GM18858 (cell line): ENCODE results near the gene COLGALT1.
"Not testable (repeated sequence)": the region's sequence is repeated elsewhere in the genome, so short reads cannot be mapped to it uniquely, and the experiment has no call there.

Experiments used
- ATAC-seq: cut with Tn5 transposase; IDR thresholded peaks from one replicate; pipeline ENCODE4 v1.9.1; 2021; ENCODE audit not compliant: unreplicated experiment

COLGALT1 gene

DNA sequence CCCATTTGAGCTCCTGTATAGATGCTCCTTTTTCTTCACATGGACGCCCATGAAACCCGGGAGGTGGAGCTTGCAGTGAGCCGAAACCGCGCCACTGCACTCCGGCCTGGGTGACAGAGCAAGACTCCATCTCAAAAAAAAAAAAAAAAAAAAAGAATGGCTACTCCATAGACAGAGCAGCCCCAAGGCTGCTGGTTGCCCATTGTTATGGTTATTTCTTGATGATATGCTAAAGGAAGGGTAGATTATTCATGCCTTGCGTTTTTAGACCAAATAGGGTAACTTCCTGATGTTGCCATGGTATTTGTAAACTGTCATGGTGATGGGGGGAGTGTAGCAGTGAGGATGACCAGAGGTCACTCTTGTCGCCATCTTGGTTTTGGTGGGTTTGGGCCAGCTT is 42.6 kb downstream of the COLGALT1 start:
- ATAC-seq: not testable (repeated sequence)

DNA sequence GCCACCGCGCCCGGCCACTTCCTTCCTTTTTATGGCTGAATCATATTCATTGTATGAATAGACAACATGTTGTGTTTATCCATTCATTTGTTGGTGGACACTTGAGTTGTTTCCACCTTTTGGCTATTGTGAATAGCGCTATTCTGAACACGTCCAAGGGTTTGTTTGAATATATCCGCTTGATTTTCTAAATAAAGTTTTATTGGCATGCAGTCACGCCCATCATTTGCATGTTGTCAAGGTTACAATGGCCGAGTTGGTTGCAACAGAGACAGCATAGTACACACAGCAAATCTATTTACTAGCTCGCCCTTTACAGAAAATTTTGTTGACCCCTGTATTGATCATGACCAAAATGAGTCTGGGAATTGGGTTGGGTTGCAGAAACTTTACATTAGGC is 43.5 kb downstream of the COLGALT1 start:
- no peak for ATAC-seq

DNA sequence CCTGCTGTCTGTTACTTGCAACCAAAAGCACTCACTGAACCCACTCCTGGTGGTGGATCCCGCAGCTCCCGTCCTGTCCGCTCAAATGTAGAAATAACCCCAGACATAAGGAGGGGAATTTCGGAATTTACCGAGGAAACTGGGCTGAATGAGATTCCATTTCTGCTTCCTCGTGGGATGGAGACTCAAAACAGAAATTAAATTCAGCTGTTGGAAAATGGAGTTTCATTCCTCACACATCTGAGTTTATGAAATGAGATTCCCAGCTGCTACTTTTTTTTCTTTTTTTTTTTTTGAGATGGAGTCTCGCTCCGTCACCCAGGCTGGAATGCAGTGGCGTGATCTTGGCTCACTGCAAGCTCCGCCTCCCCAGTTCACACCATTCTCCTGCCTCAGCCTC is 44.3 kb downstream of the COLGALT1 start:
- no peak for ATAC-seq

DNA sequence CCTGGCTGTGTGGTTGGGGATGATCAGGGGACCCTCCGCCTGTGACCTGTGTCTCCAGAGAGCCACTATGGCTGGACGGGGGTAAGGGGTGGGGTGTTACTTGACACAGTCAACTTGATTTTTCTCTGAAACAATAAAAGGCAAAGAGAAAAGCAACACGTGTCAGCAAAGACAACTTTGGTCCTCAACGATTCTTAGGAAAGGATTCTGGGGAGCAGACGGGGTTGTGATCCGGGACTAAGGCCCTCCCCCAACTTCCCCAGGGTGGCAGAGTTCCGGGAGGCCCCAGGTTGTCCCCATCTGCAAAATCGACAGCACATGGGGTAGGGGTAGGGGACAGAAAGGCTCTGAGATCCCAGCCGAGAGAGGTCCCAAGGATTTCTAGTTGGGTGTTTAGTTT is 46.2 kb downstream of the COLGALT1 start:
- ATAC-seq: no peak

DNA sequence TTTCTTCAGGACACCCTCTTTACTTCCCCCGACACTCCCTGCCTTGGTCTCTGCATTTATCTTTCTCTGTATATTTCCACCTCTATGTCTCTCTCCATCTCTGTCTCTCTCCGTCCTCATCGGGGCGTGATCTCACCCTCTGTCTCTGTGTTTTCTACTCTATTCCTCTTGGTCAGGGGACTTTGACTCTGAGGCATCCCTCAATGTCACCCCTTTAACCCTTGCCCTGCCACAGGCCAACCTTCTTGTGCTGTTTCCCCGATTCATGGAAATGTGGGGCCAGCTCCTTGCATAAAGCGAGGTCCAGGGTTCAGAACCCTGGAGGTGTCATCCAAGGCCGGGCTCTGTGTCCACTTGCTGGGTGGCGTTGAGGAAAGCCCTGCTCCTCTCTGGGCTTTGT is 46.8 kb downstream of the COLGALT1 start:
- ATAC-seq: no peak

DNA sequence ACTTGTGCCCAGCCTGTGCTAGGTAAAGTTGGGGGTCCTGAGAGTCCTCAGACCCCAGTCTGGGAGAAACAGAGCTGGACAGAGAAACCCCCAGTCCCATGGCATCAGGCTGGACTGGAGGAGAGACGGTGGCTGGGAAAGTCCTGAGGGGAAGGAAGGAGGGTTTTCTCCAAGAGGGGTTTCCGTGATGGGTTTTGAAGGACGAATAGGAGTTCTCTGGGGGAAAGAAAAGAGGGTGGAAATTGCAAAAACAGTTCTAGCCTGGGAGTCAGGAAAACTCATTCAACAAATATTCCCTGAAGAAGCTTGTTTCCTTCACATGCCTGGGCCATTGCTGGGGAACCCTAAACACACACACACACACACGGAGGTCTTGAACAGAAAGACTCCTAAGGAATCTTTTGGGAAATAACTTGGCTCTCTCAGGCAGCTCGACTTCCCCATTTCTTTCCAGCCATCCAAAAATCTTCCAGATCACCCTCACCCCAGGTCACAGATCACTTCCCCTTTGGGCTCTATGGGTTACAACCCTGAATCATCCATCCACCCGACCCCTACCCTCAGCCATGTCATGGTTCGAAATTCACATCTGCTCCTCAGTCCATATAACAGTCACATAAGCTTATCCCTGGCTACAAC is 47.5 kb downstream of the COLGALT1 start:
- no peak for ATAC-seq

DNA sequence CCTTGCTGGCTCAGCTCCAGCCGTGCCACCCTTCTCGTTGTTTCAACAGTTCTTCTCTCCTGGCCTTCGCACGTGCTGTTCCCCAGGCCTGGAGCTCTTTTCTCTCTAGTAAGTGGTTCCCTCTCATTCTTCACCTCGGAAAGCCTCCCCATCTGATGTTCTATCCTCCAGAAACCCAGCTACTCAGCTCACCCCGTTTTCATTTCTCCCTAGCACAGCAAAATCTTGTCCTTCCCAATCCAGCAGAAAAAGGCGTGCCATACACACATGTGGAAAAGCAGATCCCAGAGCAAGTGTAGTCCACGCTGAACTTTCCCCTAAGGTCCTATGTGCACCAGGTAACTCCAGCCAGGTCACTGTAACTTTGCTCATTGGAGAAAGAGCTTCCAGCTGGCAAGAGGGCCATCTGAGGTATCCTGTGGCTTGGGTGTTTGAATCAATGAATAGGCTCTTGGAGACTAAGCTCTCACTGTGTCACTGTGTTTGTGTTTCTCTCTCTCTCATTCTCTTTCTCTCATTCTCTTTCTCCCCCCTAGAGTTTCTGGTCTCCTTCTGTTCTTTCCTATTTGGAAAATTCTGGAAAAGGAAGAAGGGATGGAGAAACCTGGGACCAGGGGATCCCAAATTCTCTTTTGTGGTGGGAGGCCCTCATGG is 49.0 kb downstream of the COLGALT1 start:
- ATAC-seq: no peak

DNA sequence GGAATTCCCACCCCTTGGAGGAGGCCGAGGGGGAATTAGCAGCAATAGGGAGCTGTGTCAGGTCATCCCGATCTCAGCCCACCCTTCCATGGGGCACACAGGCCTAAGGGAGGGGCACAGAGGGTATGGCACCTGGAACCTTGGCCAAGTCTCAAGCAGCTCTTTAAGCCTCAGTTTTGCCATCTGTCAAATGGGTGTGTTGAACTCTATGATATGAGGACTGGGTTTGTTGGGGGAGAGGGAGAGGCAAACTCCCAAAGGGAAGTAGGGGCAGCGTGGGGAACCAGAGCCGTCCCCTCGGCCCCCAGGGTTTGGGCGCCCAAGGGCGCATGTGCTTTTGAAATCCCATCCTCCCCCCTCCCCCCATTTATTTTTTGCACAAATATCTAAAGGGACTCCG is 49.7 kb downstream of the COLGALT1 start:
- no peak for ATAC-seq

DNA sequence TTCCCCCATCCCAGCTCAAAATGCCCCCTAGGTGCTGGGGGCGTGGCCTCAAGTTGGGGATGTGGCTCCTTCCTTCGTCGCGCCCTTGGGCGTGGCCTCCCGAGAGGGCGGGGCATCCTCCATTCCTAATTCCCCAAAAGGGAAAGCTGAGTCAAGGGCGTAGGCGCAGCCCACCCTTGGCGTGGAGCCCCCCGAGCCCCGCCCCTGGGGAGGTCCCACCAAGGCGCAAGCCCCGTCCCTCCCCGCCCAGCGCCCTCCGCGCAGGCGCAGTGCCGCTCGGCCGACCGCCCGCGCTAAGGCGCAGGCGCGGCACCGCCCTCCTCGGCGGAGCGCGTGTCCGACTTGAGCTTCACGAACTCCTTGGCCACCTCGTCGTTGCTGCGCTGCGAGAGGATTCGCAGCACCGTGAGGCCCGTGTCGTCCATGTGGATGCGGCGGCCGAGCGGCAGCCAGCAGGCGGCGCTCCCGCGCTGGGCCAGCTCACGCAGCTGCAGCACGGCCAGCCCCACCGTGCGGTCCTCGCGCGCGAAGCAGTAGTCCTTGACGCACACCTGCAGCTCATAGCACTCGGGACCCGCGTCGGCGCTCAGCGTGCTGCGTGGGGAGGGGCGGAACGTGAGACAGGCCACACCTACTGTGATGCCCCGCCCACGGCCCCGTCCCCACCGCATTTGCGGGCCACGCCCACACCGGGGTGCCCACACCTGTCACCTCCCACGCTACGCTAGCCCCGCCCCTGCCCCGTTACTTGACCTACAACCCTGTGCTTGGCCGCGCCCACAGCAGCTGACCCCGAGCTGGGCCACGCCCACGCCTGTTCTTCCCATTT is 50.5 kb downstream of the COLGALT1 start:
- ATAC-seq: peak; percentile 46

DNA sequence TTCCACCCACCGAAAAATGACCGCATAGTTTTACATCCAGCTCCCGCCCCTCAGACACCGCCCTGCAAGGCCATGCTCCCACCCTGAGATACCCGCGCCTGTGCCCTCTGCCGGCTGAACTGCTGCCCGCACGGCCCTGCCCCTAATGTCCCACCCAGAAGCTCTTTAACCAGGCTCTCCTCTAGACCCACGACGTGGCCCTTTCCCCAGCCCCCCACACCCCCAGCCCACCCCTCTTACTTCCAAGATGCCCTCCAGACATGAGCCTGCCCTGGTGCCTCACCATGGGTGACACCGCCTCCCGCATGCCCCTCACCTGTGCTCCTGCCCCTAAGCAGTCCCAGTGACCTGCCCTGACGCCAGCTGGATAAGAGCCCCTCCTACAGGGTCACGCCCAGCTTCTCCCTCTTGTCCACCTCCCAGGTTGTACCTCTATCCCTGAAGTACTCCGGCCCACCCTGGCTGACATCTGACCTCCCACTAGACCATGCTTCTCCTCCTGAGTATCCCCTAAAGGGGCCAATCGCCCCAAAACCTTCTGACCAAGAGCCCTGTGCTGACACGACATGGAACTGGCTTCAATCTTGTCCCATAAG is 51.2 kb downstream of the COLGALT1 start:
- ATAC-seq: no peak

DNA sequence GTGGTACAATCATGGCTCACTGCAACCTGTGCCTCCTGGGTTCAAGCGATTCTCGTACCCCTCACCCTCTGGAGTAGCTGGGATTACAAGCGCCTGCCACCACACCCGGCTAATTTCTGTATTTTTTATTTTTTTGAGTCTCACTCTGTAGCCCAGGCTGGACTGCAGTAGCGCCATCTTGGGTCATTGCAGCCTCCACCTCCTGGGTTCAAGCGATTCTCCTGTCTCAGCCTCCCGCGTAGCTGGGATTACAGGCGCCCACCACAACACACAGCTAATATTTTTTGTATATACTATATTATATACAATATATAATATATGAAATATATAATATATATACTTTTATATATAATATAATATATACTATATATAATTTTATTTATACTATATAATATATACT is 52.5 kb downstream of the COLGALT1 start:
- no peak for ATAC-seq

DNA sequence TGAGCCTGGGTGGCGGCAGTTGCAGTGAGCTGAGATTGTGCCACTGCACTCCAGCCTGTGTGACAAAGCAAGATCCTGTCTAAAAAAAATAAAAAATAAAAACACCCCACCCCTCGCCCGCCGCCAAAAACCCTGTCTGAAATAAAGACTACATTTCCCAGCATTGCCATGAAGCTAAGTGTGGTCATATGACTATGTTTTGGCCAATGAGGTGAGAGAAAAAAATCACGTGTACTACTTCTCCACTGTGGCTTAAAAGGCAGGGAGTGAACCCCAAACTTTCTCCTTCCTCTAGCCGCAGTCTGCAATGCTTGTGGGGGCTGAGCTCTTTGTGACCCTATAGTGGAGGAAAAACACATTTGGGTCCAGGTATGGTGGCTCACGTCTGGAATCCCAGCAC is 54.9 kb downstream of the COLGALT1 start:
- no peak for ATAC-seq

DNA sequence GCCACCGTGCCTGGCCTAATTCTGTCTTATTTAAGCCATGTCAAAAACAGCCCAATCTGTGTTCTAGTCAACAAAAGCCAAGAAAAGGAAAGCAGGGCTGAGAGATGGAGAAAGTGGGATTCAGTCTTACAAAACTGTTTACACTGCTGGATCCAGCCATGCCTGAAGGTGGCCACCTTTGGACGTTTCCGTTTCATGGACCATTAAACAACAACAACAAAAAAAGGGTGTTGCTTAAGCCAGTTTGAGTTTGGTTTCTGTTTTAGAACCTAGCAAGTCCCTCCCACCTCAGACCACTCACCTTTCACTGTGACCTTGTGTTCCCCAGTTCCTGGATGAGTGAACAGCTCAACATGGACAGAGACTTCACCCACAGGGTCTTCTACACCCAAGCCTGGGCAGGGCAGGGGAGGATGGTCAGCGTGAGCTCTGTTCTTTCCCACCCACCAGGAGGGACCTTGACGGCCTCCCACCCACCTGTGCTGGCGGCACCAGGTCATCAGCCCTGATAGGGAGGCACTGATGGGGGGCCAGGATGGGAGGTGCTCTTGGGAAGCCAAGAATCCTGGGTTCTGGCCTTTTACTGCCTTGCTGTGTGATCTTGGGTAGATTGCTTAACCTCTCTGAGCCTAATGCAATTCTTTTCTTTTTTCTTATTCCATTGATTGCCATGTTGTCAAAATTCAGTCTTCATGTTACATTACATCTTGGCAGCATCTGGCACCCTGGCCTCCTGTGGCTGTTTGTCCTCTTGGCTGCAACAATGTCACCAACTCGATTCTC is 56.2 kb downstream of the COLGALT1 start:
- no peak for ATAC-seq

DNA sequence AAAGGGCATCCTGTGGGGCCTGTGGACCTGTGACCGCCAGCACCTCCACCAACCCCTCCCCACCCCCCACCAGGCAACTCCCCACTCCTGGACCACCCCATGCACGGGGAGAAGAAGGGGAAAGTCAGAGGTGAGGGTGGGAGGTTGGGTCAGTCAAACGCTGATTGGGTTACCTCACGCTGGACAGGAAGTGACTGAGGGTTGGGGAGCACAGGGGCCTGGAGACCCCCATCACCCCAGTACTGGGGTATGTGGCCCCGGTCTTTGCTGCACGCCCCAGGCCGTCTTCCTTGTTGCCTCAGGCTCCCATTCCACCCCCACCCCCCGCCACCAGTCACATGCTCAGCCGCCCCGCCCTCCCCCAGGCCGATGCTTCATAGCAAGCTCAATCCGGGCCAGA is 59.0 kb downstream of the COLGALT1 start:
- no peak for ATAC-seq

DNA sequence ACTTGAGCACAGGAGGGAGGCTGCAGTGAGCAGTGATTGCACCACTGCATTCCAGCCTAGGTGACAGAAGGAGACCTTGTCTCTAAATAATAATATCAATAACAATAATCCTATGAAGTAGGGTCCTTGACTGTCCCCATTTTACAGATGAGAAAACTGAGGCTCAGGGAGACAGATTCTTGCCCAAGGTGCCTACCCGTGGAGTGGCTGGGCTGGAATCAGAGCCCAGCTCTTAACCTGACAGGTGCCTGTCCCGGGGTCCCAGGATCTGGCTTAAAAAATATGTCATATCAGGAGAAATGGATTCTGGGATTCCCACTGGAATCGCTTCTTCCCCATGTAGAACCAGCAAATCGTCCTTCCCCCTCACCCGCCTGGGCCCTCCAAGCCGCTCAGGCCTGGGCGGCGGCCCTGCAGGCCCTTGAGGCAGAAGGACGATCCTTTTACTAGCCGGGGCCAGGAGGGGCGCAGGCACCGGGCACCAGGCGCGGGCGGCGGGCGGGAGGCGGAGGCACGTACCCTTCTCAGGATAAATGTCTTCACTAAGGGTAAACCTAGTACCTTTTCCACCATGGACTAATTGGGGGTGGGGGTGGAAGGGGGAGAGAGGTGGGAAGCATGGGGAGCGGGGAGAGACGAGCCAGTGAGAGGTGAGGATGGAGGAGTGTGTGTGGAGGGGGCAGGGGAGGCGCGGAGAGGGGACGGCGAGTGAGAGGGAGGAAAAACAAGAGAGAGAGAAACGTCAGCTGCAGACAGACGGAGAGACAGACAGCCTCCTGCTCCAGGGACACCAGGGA is 60.6 kb downstream of the COLGALT1 start:
- no peak for ATAC-seq

DNA sequence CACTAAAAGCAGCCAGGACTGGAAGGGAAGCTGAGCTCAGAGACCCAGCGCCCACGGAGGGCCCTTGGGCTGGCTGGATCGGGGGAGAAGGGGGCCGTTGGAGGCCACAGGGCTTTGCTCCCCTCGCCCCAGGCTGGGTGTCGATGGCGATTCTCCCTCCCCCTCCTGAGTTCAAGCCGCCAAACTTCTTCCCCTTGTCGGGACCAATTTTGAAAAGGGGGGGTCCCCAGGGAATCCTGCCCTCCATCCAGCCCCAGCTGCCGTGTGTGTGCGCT is 61.2 kb downstream of the COLGALT1 start:
- ATAC-seq: no peak

DNA sequence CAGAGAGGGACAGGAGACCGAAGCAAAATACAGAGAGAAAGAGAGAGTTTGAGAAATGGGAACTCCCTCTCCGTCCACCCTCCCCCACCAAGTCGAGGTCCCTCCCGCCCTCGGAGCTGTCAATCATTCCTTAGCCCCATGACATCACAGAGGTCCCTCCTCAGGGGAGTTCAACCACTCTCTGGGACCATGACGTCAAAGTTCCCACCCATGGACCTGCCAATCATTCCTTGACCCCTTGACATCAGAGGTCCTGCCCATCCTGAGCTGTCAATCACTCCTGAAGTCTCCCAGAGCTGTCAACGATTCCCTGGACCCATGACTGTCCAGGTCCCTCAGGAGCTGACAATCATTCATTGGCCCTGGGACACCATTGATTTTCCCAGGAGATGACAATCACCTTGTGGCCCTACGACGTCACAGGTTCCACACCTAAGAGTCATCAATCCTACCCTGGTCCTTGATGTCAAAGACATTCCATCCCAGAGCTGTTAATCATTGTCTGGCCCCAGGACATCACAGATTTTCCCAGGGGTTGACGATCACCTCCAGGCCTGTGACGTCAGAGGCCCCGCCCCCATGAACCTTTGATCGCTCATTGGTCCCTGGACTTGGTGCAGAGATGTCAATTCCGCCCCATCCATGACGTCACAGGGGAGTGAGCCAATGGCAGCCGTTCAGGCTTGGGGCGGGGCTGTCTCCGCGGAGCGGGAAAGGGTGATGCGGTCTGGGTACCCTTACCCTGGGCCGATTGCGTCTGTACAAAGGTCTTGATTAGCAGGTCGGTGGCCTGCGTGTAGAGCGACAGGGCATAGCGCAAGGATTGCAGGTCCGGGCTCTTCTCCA is 61.7 kb downstream of the COLGALT1 start:
- ATAC-seq: no peak

DNA sequence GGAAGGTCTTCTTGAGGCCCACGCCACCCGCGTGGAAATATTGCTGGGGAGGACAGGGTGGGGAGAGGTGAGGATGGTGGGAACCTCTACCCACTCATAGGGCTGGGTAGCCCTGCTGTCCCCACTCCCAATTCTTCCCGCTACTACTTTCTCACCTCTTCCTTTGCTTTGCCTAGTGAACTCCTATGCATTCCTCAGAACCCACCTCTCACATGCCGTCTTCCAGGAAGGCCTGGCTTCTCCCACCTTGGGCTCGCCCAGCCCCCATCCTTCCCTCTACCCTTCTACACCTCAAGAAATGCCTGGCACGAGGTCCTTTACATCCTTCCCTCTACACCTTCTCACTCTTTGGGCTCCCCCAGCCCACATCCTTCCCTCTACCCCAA is 62.4 kb downstream of the COLGALT1 start:
- ATAC-seq: no peak

DNA sequence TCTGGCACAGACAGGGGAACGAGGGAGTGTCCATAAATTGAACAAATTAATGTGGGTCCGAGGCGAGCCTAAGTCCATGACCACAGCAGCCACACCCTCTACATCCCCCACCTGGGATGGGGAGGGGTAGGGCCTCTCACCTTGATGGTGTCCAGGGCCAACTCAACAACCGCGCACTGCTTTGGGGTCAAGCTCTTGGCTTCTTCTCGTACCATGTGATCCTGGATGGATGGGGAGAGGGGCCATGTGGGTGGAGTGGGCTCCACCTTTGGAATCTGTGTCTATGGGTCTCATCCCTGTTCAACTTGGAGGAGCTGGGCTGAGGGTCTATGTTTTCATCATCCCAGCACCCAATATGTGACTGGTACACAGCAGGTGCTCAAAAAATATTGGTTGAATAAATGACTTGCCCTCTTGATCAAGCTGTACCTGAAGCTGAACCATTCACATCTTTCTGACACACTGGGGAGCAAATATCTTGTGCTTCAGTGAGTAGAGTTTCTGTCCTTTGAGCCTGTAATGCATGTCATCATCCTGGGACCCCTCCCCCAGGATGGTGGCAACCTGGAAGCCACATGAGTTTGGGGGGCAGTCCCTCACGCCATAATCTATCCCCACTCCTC is 62.9 kb downstream of the COLGALT1 start:
- ATAC-seq: no peak
